Measurements from ENCODE around the gene PLA2G10. TPM values are rescaled to one million over a fixed set of nuclear protein-coding genes. Genes with fewer than 3 reads are reported as not detected.
"Not testable (repeated sequence)": the region's sequence is repeated elsewhere in the genome, so short reads cannot be mapped to it uniquely, and the experiment has no call there.

PLA2G10 gene
- polyA plus RNA-seq, 2 donors: 0.04 to 0.24 TPM

DNA sequence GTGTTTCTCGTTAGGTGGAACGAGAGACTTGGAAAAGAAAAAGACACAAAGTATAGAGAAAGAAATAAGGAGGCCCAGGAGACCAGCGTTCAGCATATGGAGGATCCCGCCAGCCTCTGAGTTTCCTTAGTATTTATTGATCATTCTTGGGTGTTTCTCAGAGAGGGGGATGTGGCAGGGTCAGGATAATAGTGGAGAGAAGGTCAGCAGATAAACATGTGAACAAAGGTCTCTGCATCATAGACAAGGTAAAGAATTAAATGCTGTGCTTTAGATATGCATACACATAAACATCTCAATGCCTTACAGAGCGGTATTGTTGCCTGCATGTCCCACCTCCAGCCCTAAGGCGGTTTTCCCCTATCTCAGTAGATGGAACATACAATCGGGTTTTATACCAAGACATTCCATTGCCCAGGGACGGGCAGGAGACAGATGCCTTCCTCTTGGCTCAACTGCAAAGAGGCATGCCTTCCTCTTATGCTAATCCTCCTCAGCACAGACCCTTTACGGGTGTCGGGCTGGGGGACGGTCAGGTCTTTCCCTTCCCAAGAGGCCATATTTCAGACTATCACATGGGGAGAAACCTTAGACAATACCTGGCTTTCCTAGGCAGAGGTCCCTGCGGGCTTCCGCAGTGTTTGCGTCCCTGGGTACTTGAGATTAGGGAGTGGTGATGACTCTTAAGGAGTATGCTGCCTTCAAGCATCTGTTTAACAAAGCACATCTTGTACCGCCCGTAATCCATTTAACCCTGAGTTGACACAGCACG lies 57.7 kb downstream of the PLA2G10 start:
- H3K36me3 ChIP-seq (ENCODE audit: control insufficient read depth in 2 of 2, insufficient read depth in 2 of 2, low read length in 1 of 2); H3K4me1 ChIP-seq (ENCODE audit: control insufficient read depth in 2 of 2, insufficient read depth in 2 of 2, low read length in 1 of 2); H3K9me3 ChIP-seq (ENCODE audit: control insufficient read depth in 2 of 2, insufficient read depth in 1 of 2, low read depth in 1 of 2, low read length in 1 of 2); H3K4me3 ChIP-seq (ENCODE audit: low read depth in 1 of 2, low read length in 2 of 2); H3K27me3 ChIP-seq (ENCODE audit: control insufficient read depth in 1 of 2, insufficient read depth in 2 of 2, low read length in 2 of 2); H3K27ac ChIP-seq (ENCODE audit: low read depth in 2 of 2, low read length in 1 of 2): not testable (repeated sequence)
- WGBS, 2 donors: 40 to 52% methylated on average over 17 of the region's 17 CpGs

DNA sequence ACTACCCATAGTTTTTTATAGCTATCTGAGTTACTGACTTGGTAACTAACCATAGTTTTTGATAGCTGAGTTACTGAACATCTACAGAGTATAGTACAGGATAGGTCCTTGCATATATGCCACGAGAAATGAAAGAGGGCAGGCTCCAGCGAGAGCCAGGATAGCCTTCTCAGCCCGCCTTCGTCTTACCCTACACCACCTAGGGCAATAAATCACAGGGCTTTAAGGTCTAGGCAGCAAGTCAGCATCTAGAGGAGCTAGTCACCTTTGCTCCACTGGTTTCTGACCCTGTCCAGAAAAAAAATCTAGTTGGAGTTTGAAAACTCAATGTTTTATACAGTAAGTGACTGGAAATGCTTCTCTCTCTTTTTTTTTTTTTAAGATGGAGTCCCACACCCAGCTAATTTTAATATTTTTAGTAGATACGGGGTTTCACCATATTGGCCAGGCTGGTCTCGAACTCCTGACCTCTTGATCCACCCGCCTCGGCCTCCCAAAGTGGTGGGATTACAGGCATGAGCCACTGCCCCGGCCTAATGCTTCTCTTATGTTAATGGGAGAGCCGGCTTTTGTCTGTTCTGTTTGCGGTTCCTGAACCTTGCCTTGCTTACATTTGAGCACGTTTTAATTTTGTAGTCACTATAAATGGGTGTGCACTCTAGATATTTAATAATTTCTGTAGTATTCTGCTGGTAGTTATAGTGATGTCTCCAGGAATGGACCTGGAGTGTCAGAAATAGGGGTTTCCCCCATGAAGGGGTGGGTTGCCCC lies 58.5 kb downstream of the PLA2G10 start:
- Histone ChIP-seq H3K4me3 (ENCODE audit: low read depth in 1 of 2, low read length in 2 of 2) (no peak overlapping the region), H3K27me3 (ENCODE audit: control insufficient read depth in 1 of 2, insufficient read depth in 2 of 2, low read length in 2 of 2) (no peaks in the 10 kb centered on the region), H3K36me3 (ENCODE audit: control insufficient read depth in 2 of 2, insufficient read depth in 2 of 2, low read length in 1 of 2) (peaks cover 0 to 3% of the 10 kb centered on the region in 2 donors), H3K9me3 (ENCODE audit: control insufficient read depth in 2 of 2, insufficient read depth in 1 of 2, low read depth in 1 of 2, low read length in 1 of 2) (no peaks in the 10 kb centered on the region), H3K27ac (ENCODE audit: low read depth in 2 of 2, low read length in 1 of 2) (no peak overlapping the region), H3K4me1 (ENCODE audit: control insufficient read depth in 2 of 2, insufficient read depth in 2 of 2, low read length in 1 of 2) (peaks cover 0 to 7% of the 10 kb centered on the region in 2 donors)
- 60 to 67% methylated on average over 12 of the region's 12 CpGs for WGBS, 2 donors

DNA sequence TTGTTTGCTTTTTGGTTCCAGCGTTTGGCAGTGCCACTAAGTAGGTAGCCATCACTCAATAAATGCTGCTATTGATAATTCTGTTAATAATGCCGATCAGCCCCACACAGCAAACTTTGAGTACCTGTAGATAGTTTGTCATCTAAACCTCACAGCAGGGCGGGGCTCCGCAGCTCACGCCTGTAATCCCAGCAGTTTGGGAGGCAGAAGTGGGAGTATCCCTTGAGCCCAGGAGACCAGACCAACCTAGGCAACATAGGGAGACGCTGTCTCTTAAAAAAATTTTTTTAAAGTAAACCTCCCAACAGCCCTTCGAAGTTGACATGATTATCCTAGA lies 59.8 kb downstream of the PLA2G10 start:
- Histone ChIP-seq H3K4me1 (ENCODE audit: control insufficient read depth in 2 of 2, insufficient read depth in 2 of 2, low read length in 1 of 2) (peaks cover 0 to 7% of the 10 kb centered on the region in 2 donors), H3K4me3 (ENCODE audit: low read depth in 1 of 2, low read length in 2 of 2) (no peak overlapping the region), H3K9me3 (ENCODE audit: control insufficient read depth in 2 of 2, insufficient read depth in 1 of 2, low read depth in 1 of 2, low read length in 1 of 2) (no peaks in the 10 kb centered on the region), H3K27ac (ENCODE audit: low read depth in 2 of 2, low read length in 1 of 2) (no peak overlapping the region), H3K36me3 (ENCODE audit: control insufficient read depth in 2 of 2, insufficient read depth in 2 of 2, low read length in 1 of 2) (no peaks in the 10 kb centered on the region), H3K27me3 (ENCODE audit: control insufficient read depth in 1 of 2, insufficient read depth in 2 of 2, low read length in 2 of 2) (no peaks in the 10 kb centered on the region)
- 61 to 67% methylated on average over 7 of the region's 7 CpGs for WGBS, 2 donors

DNA sequence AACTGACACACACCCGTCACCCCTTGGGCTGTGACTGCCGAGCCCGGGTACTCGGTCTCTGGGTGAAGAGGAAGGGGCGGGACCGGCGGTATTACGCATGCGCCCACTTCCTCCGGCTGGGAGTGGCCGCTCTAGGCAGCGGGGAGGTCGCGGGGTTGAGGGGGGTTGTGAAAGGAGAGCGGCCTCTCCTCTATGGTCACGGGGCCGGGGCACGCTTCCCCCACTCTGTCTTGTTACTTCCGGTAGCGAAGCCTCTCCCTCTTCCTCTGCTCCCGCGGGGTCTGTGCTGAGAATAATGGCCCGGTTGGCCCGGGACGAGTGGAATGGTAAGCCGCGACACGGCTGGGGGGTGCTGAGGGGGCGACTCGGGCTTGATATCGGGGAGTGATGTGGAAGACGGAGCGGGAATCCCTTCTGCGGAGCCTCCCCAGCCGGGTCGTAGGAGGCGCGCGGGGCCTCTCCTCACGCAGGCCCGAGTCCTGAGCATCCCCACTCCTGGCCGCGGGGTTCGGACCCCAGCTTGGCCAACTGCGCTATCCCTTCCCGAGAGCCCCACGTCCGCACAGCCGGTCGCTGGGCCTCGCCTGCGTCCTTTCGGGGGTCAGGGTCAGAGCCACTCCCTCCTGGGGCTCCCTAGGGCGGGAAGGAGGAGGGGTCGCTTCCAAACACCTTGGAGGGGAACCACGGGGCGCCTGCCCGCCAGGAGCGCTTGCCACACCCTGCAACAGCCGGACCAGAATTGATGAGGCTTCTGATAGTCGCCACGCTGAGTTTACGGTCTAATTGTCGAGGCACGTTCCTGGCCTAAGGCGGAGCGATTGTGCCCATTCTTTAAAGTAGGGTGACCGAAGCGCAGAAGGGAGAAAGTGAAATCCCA lies 61.2 kb downstream of the PLA2G10 start, which contains the start of gene BFAR:
Gene BFAR (plus strand): TSS at position 259 of the 877 bp plus-strand sequence. CDS start 11,396 bp downstream, outside the sequence.
- Histone ChIP-seq H3K27me3 (ENCODE audit: control insufficient read depth in 1 of 2, insufficient read depth in 2 of 2, low read length in 2 of 2) (no peaks in the 10 kb centered on the region), H3K4me1 (ENCODE audit: control insufficient read depth in 2 of 2, insufficient read depth in 2 of 2, low read length in 1 of 2) (peaks cover 0 to 7% of the 10 kb centered on the region in 2 donors), H3K27ac (ENCODE audit: low read depth in 2 of 2, low read length in 1 of 2) (peak within 1 kb of the TSS; percentile 87 to 92), H3K9me3 (ENCODE audit: control insufficient read depth in 2 of 2, insufficient read depth in 1 of 2, low read depth in 1 of 2, low read length in 1 of 2) (no peaks in the 10 kb centered on the region), H3K36me3 (ENCODE audit: control insufficient read depth in 2 of 2, insufficient read depth in 2 of 2, low read length in 1 of 2) (no peaks in the 10 kb centered on the region), H3K4me3 (ENCODE audit: low read depth in 1 of 2, low read length in 2 of 2) (peak within 1 kb of the TSS; percentile 95 to 96)
- 0% methylated on average over 64 to 69 of the region's 69 CpGs for WGBS, 2 donors

DNA sequence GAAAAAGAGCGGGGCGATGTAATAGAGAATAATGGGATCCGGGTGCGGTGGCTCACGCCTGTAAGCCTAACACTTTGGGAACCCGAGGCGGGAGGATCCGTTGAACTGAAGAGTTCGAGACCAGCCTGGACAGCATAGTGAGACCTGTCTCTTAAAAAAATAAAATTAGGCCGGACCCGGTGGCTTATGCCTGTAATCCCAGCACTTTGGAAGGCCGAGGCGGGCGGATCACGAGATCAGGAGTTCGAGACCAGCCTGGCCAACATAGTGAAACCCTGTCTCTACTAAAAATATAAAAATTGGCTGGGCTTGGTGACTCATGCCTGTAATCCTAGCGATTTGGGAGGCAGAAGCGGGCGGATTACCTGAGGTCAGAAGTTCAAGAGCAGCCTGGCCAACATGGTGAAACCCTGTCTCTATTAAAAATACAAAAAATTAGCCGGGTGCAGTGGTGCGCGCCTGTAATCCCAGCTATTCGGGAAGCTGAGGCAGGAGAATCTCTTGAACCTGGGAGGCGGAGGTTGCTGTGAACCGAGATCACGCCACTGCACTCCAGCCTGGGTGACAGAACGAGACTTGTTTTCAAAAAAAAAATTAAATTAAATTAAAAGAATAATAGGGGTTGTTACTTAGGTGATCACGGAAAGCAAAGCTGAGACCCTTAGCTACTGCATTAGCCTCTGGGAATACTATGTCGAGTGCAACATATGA lies 63.3 kb downstream of the PLA2G10 start:
- Histone ChIP-seq H3K27ac (ENCODE audit: low read depth in 2 of 2, low read length in 1 of 2) (peak overlapping the region; percentile 72 to 95), H3K4me3 (ENCODE audit: low read depth in 1 of 2, low read length in 2 of 2) (peak overlapping the region in 1 of 2 donors; percentile 95)

DNA sequence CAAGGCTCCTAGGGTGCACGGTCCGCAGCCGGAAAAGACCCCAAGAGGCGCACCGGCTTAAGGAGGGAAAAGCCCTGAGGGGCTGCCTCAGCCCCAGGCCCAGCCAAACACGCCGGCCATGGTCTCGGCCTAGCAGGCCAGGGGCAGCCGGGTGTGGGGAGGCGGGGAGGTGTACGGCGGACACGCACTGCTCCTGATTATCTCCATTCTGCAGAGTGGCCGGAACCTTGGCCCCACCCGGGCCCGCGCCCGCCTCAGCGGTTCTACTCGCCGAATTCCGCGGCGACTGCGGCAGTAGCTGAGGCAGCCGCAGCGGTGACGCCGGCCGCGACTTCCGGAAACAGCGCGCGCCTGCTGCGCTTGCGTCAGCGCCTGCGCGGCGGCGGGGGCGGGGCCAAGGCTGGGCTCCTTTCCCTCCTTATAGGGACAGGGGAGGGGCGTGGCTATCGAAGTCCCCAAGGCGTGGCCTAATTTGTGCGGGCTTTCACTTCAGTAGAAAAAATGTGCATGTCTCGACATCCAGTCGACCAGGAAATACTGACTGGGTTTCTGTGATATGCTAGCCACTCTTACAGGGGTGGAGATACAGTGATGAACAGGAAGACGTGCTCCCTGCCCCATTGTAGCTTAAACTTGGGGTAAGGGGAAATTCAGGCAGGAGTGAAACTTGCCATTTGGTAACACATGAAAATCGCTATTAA lies 64.0 kb downstream of the PLA2G10 start, which contains the start of gene PARN:
Gene PARN (minus strand): TSS at position 342 of the 701 bp plus-strand sequence. CDS start 135 bp downstream, at position 207.
- peak within 1 kb of the TSS; percentile 81 to 95 for H3K4me3 ChIP-seq (ENCODE audit: low read depth in 1 of 2, low read length in 2 of 2)
- H3K27me3 ChIP-seq (ENCODE audit: control insufficient read depth in 1 of 2, insufficient read depth in 2 of 2, low read length in 2 of 2): no peaks in the 10 kb centered on the region
- peak within 1 kb of the TSS; percentile 87 to 95 for H3K27ac ChIP-seq (ENCODE audit: low read depth in 2 of 2, low read length in 1 of 2)
- WGBS, 2 donors: 1% methylated on average over 51 of the region's 51 CpGs
- H3K36me3 ChIP-seq (ENCODE audit: control insufficient read depth in 2 of 2, insufficient read depth in 2 of 2, low read length in 1 of 2): peaks cover 1 to 6% of the 10 kb centered on the region in 2 donors
- no peaks in the 10 kb centered on the region for H3K9me3 ChIP-seq (ENCODE audit: control insufficient read depth in 2 of 2, insufficient read depth in 1 of 2, low read depth in 1 of 2, low read length in 1 of 2)
- H3K4me1 ChIP-seq (ENCODE audit: control insufficient read depth in 2 of 2, insufficient read depth in 2 of 2, low read length in 1 of 2): peaks cover 0 to 7% of the 10 kb centered on the region in 2 donors

More for the DNA sequence above, 63.3 kb downstream of the PLA2G10 start:
- not testable (repeated sequence) for H3K36me3 ChIP-seq (ENCODE audit: control insufficient read depth in 2 of 2, insufficient read depth in 2 of 2, low read length in 1 of 2); H3K4me1 ChIP-seq (ENCODE audit: control insufficient read depth in 2 of 2, insufficient read depth in 2 of 2, low read length in 1 of 2); H3K9me3 ChIP-seq (ENCODE audit: control insufficient read depth in 2 of 2, insufficient read depth in 1 of 2, low read depth in 1 of 2, low read length in 1 of 2); H3K27me3 ChIP-seq (ENCODE audit: control insufficient read depth in 1 of 2, insufficient read depth in 2 of 2, low read length in 2 of 2)
- WGBS, 2 donors: 79 to 81% methylated on average over 29 of the region's 29 CpGs

DNA sequence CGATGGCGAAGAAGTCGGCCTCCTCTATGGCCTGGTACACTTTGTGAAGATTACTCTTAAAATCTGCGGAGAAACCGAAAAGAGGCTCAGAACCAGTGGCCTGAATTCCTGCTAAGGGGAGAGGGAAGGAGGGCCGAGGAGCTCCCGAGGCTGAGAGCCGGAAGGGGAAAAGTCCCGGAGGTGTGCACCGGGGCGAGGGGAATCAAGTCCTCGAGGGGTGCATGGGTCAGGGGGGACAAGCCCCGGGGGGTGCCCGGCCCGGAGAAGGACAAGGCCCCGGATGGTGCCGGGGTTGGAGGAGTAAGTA lies 64.5 kb downstream of the PLA2G10 start:
- Histone ChIP-seq H3K4me3 (ENCODE audit: low read depth in 1 of 2, low read length in 2 of 2) (peak overlapping the region; percentile 81 to 95), H3K27me3 (ENCODE audit: control insufficient read depth in 1 of 2, insufficient read depth in 2 of 2, low read length in 2 of 2) (no peaks in the 10 kb centered on the region), H3K36me3 (ENCODE audit: control insufficient read depth in 2 of 2, insufficient read depth in 2 of 2, low read length in 1 of 2) (peaks cover 2 to 10% of the 10 kb centered on the region in 2 donors), H3K4me1 (ENCODE audit: control insufficient read depth in 2 of 2, insufficient read depth in 2 of 2, low read length in 1 of 2) (peaks cover 0 to 4% of the 10 kb centered on the region in 2 donors), H3K9me3 (ENCODE audit: control insufficient read depth in 2 of 2, insufficient read depth in 1 of 2, low read depth in 1 of 2, low read length in 1 of 2) (no peaks in the 10 kb centered on the region), H3K27ac (ENCODE audit: low read depth in 2 of 2, low read length in 1 of 2) (peak overlapping the region; percentile 87 to 95)
- 1 to 2% methylated on average over 13 to 17 of the region's 17 CpGs for WGBS, 2 donors

DNA sequence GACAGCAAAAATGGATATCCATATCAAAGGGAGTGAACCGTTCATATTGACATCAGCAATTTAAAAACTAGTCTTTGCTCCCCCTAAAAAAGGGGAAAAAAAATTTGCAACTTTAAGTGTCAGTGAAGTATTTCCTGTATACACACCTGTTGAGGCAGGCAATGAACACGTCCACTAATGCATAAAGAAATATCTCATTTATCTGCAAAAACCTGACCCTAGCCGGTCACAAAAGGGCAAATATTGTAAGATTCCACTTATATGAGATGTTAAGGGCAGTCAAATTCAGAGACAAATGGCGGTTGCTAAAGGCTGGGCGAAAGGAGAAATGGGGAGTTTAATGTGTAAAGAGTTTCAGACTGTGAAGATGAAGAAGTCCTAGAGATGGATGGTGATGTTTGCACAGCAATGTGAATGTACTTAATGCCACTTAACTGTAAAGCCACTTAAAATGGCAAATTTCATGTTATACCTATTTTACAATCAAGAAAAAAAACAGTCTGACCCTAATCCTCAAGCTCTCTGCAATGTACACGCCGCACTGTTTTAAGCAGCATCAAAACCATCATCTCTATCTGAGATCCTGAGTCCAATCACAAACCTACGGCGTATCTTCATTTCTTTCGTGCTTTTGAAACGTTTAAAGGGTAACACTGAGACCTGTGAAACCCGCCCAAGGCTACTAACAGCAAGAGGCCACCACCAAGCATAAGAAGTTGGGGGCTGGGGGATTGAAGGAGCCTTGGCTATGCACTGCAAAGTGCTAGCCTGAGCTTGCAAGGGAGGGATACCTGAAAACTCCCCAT lies 65.1 kb downstream of the PLA2G10 start:
- Histone ChIP-seq H3K27me3 (ENCODE audit: control insufficient read depth in 1 of 2, insufficient read depth in 2 of 2, low read length in 2 of 2) (no peaks in the 10 kb centered on the region), H3K9me3 (ENCODE audit: control insufficient read depth in 2 of 2, insufficient read depth in 1 of 2, low read depth in 1 of 2, low read length in 1 of 2) (no peaks in the 10 kb centered on the region), H3K27ac (ENCODE audit: low read depth in 2 of 2, low read length in 1 of 2) (peak overlapping the region; percentile 15 to 95), H3K36me3 (ENCODE audit: control insufficient read depth in 2 of 2, insufficient read depth in 2 of 2, low read length in 1 of 2) (peaks cover 2 to 10% of the 10 kb centered on the region in 2 donors), H3K4me1 (ENCODE audit: control insufficient read depth in 2 of 2, insufficient read depth in 2 of 2, low read length in 1 of 2) (peaks cover 0 to 3% of the 10 kb centered on the region in 2 donors), H3K4me3 (ENCODE audit: low read depth in 1 of 2, low read length in 2 of 2) (peak overlapping the region; percentile 81 to 95)
- 49 to 52% methylated on average over 12 of the region's 12 CpGs for WGBS, 2 donors

Data from esophagus (tissue), 2 donors.